HG02884 (cell line): ENCODE results near the gene PSMD6.
A peak's percentile ranks its signal among the peaks of the same experiment; 100 is the strongest.

ENCODE experiments used
- ATAC-seq: cut with Tn5 transposase; IDR thresholded peaks from one replicate; pipeline ENCODE4 v1.9.1; 2021; ENCODE audit warnings: mild to moderate bottlenecking, moderate library complexity; ENCODE audit not compliant: unreplicated experiment

Gene PSMD6

GRCh38 chr3:64046996-64047594 lies 23.8 kb upstream of the PSMD6 start:
- ATAC-seq: no peak

- ATAC-seq: no peak
Observed at GRCh38 chr3:64046592-64046991, 23.3 kb upstream of the PSMD6 start.

- no peak for ATAC-seq
Observed at GRCh38 chr3:64042952-64043351, 19.7 kb upstream of the PSMD6 start.

GRCh38 chr3:64039981-64040733 lies 16.9 kb upstream of the PSMD6 start:
- ATAC-seq: no peak

- ATAC-seq: no peak
Observed at GRCh38 chr3:64039332-64039731, 16.0 kb upstream of the PSMD6 start.

GRCh38 chr3:64038253-64038767 lies 15.0 kb upstream of the PSMD6 start:
- no peak for ATAC-seq

GRCh38 chr3:64037084-64037483 lies 13.8 kb upstream of the PSMD6 start:
- no peak for ATAC-seq

- no peak for ATAC-seq
Observed at GRCh38 chr3:64033069-64033468, 9.8 kb upstream of the PSMD6 start.

- no peak for ATAC-seq
Observed at GRCh38 chr3:64031540-64032508, 8.5 kb upstream of the PSMD6 start.

GRCh38 chr3:64030741-64031140 lies 7.4 kb upstream of the PSMD6 start:
- peak; percentile 94 for ATAC-seq

GRCh38 chr3:64029287-64029686 lies 6.0 kb upstream of the PSMD6 start:
- ATAC-seq: no peak

GRCh38 chr3:64028754-64029153 lies 5.5 kb upstream of the PSMD6 start:
- no peak for ATAC-seq

- no peak for ATAC-seq
Observed at GRCh38 chr3:64027658-64028057, 4.4 kb upstream of the PSMD6 start.

- ATAC-seq: no peak
Observed at GRCh38 chr3:64026346-64026745, 3.1 kb upstream of the PSMD6 start.

- no peak for ATAC-seq
Observed at GRCh38 chr3:64023861-64024223, 548 bp upstream of the PSMD6 start.

GRCh38 chr3:64022451-64023186 lies 675 bp downstream of the PSMD6 start:
- ATAC-seq: peak; percentile 14

- no peak for ATAC-seq
Observed at GRCh38 chr3:64021922-64022321, 1.4 kb downstream of the PSMD6 start.

GRCh38 chr3:64019879-64020278 lies 3.4 kb downstream of the PSMD6 start:
- no peak for ATAC-seq

GRCh38 chr3:64019271-64019670 lies 4.0 kb downstream of the PSMD6 start:
- ATAC-seq: no peak

- no peak for ATAC-seq
Observed at GRCh38 chr3:64016941-64017620, 6.2 kb downstream of the PSMD6 start.
